Fibroblast of villous mesenchyme (primary cell): Measurements from ENCODE around the gene FLNC. TPM values are rescaled to one million over a fixed set of nuclear protein-coding genes. Genes with fewer than 3 reads are reported as not detected.

Source experiments
- DNase-seq: peaks from one replicate; pipeline ENCODE4 v3.0.0-alpha.2; 2010; ENCODE audit warnings: low read depth
- H3K4me3 ChIP-seq: 2 replicates; pipeline ENCODE4 v1.5.1; 2011; ENCODE audit warnings: low read depth, mild to moderate bottlenecking, low read length
- total RNA-seq: library from RNA; depleted of rRNA; stranded (reverse); fragments of >200 nt; gene quantifications from 2 replicates; pipeline ENCODE4 v1.2.3, GENCODE V29; 2012
- TF ChIP-seq, protein P1 (sequence below): IDR thresholded peaks from 2 replicates; pipeline ENCODE4 v1.5.1; 2012; ENCODE audit warnings: low read depth, mild to moderate bottlenecking, low read length; ENCODE audit not compliant: insufficient read depth

The FLNC gene
- total RNA-seq, 1 donor: 185 TPM

DNA sequence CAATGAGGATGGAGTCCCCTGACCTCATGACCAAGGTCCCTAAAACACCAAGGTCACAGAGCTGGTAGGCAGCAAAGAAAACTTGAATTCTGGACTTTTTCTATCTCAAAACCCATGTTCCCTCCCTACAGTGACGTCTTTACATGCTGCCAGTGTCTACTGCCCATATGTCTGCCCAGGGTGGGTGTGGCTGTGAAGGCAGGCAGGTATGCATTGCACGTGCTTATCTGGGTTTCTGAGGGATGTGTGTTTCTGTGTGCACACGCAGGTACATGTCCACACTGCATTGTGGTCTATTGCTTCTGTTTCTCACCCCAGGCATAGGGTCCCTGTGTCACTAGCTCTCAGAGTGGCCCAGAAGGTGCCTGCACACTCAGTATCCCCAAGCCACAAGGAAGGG is 45.9 kb downstream of the FLNC start:
- DNase-seq: no peak
- H3K4me3 ChIP-seq: no peak overlapping the region
- TF ChIP-seq, protein P1, sequence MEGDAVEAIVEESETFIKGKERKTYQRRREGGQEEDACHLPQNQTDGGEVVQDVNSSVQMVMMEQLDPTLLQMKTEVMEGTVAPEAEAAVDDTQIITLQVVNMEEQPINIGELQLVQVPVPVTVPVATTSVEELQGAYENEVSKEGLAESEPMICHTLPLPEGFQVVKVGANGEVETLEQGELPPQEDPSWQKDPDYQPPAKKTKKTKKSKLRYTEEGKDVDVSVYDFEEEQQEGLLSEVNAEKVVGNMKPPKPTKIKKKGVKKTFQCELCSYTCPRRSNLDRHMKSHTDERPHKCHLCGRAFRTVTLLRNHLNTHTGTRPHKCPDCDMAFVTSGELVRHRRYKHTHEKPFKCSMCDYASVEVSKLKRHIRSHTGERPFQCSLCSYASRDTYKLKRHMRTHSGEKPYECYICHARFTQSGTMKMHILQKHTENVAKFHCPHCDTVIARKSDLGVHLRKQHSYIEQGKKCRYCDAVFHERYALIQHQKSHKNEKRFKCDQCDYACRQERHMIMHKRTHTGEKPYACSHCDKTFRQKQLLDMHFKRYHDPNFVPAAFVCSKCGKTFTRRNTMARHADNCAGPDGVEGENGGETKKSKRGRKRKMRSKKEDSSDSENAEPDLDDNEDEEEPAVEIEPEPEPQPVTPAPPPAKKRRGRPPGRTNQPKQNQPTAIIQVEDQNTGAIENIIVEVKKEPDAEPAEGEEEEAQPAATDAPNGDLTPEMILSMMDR: no peak

DNA sequence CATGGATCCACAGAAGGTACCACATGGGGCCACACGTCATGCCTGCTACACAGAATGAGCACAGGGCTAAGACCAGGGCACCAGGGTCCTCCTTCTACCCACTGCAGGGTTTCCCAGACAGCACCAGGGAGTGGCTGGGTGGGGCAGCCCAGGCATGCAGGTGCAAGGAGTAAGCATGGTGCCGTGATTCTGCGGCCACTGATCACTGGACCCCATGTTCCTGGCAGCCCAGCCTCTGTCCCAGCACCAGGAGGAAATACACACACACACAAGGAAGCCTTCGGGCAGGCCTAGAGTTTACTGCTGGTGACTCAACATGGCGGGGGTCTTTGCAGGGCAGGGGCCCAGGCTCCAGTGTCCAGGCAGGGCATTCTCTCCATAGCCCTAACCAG is 46.4 kb downstream of the FLNC start:
- TF ChIP-seq, protein P1: no peak
- H3K4me3 ChIP-seq: no peak overlapping the region
- DNase-seq: no peak

DNA sequence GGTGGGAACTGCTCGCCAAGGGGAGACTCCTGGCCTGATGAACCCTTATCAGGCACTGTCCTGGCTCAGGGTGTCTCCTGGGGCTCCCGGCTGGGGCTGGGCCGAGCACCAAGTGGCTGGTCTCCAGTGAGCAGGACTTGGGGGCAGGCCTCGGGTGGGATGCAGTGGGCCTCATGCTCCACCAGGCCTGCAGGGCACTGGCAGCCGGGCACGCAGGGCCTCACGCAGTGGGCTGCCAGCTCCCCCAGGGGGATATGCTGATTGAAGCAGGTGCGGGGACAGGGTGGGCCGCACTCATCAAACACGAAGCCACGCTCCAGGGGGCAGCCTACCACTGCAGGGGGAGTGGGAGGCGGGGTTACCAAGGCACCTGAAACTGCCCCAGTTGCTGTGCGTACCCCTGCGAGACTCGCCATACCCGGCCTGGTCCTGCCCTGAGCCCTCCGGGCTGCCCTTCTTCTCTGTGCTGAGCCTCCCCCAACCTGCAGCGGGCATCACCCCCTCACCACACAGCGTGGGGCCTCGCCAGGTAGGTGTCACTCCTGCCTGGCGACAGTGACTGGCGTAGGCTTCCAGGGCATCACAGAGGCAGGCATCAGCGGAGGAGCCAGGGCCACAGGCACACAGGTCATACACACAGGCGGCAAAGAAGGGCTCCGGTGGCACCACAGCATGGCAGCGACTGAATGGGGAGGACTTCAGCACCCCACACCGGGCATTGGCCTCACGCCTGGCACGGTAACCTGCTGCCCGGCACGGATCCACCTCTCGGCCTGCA is 47.0 kb downstream of the FLNC start:
- TF ChIP-seq, protein P1: no peak
- H3K4me3 ChIP-seq: no peak overlapping the region
- DNase-seq: no peak

DNA sequence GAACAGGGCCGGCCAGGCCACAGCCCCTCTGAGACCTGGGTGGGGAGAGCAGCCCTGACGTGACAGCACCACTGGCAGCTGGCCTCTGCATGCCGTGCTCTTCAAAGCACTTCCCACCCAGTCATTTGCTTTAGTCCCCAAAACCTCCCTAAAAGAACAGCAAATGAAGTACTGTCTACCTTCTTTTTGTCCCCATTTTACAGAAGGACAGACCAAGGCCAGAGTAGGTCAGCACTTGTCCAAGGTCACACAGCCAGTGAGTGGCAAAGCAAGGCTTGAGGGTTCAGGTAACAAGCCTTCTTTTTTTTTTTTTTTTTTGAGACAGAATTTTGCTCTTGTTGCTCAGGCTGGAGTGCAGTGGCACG is 47.5 kb downstream of the FLNC start:
- DNase-seq: no peak
- no peak overlapping the region for H3K4me3 ChIP-seq
- TF ChIP-seq, protein P1: no peak

DNA sequence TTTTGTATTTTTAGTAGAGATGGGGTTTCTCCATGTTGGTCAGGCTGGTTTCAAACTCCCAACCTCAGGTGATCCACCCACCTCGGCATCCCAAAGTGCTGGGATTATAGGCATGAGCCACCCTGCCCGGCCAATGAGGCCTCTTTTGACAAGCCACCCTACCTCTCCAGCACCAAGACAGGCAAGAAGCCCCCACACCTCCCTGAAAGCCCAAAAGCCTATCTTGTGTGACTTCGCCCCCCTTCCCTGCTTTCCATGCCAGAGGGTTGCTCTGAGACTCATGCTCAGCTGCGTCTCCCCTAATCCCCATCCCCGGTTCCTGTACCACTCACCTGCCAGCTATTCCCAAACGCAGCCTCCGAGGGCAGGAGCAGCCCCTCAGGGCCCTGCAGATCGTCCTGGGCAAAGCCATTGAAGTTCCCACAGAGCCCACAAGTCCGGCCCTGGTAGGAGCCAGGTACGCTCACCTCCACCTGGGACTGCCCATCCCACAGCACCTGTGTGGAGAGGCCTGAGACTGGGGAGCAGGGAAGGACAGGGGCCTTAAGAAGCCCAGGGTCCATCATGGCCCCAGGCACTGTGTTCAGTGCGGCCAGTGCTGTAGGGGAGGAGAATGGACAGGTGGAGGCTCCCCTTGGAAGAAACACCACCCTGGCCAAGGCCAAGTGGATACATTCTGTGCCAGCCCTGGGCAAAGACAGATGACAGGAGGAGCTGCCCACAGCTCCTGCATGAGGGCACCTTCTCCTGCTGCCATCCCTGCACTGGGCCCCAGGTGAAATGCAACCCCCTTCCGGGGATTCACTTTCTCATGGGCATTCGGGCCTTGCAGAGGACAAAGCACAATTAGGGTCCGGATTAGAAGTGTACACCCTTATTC is 48.3 kb downstream of the FLNC start:
- TF ChIP-seq, protein P1: no peak
- no peak for DNase-seq
- H3K4me3 ChIP-seq: no peak overlapping the region

DNA sequence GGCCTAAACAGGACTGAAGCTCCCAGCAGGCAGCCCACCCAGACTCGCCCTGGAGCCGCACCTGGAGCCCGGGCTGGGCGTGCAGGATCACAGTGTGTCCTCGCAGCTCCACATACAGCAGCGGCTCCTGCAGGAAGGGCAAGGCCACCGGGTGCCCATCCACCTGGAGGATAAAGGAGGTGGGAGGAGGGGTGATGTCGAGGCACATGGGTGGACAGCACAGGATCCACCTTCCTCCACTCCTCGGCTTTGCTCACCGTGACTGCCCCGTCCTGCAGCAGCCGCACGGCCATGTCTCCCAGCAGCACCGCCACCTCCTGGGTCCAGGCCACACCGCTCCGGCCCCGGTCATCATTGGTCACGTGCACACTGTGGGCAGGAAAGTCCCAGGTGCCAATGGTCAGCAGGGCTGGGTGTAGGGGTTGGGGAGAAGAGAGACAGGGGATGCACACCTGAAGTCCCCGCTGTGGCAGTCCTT is 49.3 kb downstream of the FLNC start:
- no peak for DNase-seq
- H3K4me3 ChIP-seq: no peak overlapping the region
- TF ChIP-seq, protein P1: no peak
